ENCODE data around the gene DLG3. TPM values are rescaled to one million over a fixed set of nuclear protein-coding genes. Genes with fewer than 3 reads are reported as not detected.

Gene DLG3
- total RNA-seq, 1 experiment from 2014 or later, result 41.7 TPM

DNA sequence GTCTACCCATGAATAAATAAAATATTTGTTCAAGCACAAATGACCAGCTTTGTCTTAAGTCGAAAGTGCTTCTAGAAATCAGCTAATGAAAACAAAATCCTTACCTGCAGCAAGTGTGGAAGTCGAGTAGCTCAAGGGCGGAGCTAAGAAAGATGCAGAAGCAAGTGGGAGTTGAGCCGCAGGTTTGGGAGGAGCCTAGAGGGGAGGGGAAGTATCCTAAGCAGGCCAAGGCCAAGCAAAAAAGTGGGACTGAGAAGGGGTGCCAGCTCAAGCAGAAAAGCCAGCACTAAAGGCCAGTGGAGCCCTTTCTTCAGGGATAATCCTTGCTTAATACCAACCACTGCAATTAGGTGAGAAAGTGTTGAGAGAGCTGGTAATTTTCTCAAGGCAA, 60.8 kb downstream of the DLG3 start:
- Mint-ChIP-seq H3K4me1 (peaks cover 35% of the 10 kb centered on the region), H3K4me3 (no peak overlapping the region), H3K27ac (no peak overlapping the region), H3K36me3 (peaks cover 16% of the 10 kb centered on the region), H3K9me3 (no peaks in the 10 kb centered on the region), H3K27me3 (ENCODE audit: low read depth) (no peaks in the 10 kb centered on the region; the same call in 1 of the 2 replicates)
- ATAC-seq, result peak; percentile 62
- ChIA-PET CTCF (interaction anchor here (0.9 to 2.1 kb wide), 4 partner anchors 28 to 159 kb away, joined by 3 to 13 read pairs (median 4); no protein-coding TSS in a partner anchor), POLR2A (no interaction called here)
- TF ChIP-seq, protein P1, sequence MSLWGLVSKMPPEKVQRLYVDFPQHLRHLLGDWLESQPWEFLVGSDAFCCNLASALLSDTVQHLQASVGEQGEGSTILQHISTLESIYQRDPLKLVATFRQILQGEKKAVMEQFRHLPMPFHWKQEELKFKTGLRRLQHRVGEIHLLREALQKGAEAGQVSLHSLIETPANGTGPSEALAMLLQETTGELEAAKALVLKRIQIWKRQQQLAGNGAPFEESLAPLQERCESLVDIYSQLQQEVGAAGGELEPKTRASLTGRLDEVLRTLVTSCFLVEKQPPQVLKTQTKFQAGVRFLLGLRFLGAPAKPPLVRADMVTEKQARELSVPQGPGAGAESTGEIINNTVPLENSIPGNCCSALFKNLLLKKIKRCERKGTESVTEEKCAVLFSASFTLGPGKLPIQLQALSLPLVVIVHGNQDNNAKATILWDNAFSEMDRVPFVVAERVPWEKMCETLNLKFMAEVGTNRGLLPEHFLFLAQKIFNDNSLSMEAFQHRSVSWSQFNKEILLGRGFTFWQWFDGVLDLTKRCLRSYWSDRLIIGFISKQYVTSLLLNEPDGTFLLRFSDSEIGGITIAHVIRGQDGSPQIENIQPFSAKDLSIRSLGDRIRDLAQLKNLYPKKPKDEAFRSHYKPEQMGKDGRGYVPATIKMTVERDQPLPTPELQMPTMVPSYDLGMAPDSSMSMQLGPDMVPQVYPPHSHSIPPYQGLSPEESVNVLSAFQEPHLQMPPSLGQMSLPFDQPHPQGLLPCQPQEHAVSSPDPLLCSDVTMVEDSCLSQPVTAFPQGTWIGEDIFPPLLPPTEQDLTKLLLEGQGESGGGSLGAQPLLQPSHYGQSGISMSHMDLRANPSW (CRISPR knock-in tag; conservative IDR thresholded peaks at IDR 0.05; ENCODE audit: low read depth), result no peak
- TF ChIP-seq TEAD4 (CRISPR knock-in tag; IDR thresholded peaks at IDR 0.05), result no peak
- TF ChIP-seq SOX15 (CRISPR knock-in tag; IDR thresholded peaks at IDR 0.05), result no peak
- TF ChIP-seq, protein P2, sequence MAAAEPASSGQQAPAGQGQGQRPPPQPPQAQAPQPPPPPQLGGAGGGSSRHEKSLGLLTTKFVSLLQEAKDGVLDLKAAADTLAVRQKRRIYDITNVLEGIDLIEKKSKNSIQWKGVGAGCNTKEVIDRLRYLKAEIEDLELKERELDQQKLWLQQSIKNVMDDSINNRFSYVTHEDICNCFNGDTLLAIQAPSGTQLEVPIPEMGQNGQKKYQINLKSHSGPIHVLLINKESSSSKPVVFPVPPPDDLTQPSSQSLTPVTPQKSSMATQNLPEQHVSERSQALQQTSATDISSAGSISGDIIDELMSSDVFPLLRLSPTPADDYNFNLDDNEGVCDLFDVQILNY (CRISPR knock-in tag; IDR thresholded peaks at IDR 0.05), result no peak
- TF ChIP-seq ATF1 (CRISPR knock-in tag; IDR thresholded peaks at IDR 0.05), result no peak
- TF ChIP-seq, protein P3, sequence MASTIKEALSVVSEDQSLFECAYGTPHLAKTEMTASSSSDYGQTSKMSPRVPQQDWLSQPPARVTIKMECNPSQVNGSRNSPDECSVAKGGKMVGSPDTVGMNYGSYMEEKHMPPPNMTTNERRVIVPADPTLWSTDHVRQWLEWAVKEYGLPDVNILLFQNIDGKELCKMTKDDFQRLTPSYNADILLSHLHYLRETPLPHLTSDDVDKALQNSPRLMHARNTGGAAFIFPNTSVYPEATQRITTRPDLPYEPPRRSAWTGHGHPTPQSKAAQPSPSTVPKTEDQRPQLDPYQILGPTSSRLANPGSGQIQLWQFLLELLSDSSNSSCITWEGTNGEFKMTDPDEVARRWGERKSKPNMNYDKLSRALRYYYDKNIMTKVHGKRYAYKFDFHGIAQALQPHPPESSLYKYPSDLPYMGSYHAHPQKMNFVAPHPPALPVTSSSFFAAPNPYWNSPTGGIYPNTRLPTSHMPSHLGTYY (CRISPR knock-in tag; IDR thresholded peaks at IDR 0.05), result no peak
- TF ChIP-seq CREB1 (CRISPR knock-in tag; IDR thresholded peaks at IDR 0.05), result no peak
- no peak for DNase-seq (ENCODE audit: low spot score)

DNA sequence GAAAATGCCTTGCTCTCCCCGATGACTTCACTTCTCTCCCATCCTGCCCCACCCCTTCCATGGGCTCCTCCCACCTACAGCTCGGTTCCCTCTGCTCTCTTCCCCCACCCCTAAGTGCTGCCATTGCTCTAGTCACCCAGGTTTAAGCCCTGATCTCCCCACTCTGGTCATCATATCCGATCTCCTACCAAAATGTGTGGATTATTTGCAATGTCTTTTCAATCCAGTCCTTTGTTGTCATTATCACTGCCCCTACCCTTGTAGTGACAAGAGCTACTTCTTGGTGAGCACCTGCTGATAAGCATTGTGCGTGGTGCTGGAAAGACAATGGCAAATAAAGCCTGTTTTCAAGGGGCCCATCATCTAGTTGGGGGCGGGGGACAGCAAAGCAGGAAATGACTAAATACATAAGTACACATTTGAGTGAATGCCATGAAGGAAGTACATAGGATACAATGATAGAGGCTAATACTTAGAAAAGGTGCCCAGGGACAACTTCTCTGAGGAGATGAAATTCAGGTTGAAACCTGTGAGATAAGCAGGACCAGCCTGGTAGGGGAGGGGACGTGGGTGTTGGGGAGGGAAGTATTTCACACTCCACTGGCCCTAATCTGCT, 63.8 kb downstream of the DLG3 start:
- peaks cover 35% of the 10 kb centered on the region for H3K4me1 Mint-ChIP-seq
- TF ChIP-seq JAZF1 (CRISPR knock-in tag; IDR thresholded peaks at IDR 0.05) (no peak), CBFB (CRISPR knock-in tag; IDR thresholded peaks at IDR 0.05; ENCODE audit: low read depth) (no peak), MXD4 (CRISPR knock-in tag; IDR thresholded peaks at IDR 0.05; ENCODE audit: borderline replicate concordance) (no peak), ZNF416 (CRISPR knock-in tag; IDR thresholded peaks at IDR 0.05) (no peak), ZNF317 (CRISPR knock-in tag; IDR thresholded peaks at IDR 0.05; ENCODE audit: borderline replicate concordance, low read depth) (no peak), NFATC4 (CRISPR knock-in tag; IDR thresholded peaks at IDR 0.05) (no peak), SMAD3 (CRISPR knock-in tag; IDR thresholded peaks at IDR 0.05; ENCODE audit: borderline replicate concordance) (no peak)
- TF ChIP-seq, protein P4, sequence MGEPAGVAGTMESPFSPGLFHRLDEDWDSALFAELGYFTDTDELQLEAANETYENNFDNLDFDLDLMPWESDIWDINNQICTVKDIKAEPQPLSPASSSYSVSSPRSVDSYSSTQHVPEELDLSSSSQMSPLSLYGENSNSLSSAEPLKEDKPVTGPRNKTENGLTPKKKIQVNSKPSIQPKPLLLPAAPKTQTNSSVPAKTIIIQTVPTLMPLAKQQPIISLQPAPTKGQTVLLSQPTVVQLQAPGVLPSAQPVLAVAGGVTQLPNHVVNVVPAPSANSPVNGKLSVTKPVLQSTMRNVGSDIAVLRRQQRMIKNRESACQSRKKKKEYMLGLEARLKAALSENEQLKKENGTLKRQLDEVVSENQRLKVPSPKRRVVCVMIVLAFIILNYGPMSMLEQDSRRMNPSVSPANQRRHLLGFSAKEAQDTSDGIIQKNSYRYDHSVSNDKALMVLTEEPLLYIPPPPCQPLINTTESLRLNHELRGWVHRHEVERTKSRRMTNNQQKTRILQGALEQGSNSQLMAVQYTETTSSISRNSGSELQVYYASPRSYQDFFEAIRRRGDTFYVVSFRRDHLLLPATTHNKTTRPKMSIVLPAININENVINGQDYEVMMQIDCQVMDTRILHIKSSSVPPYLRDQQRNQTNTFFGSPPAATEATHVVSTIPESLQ (CRISPR knock-in tag; IDR thresholded peaks at IDR 0.05), result no peak
- H3K4me3 Mint-ChIP-seq, result no peak overlapping the region
- ChIA-PET CTCF (interaction anchor here (2.1 kb wide), 1 partner anchor 156 kb away, joined by 5 read pairs; no protein-coding TSS in a partner anchor), POLR2A (no interaction called here)
- DNase-seq (ENCODE audit: low spot score) (no peak), ATAC-seq (peak; percentile 63)
- no peaks in the 10 kb centered on the region; the same call in 1 of the 2 replicates for H3K27me3 Mint-ChIP-seq (ENCODE audit: low read depth)
- no peaks in the 10 kb centered on the region for H3K9me3 Mint-ChIP-seq
- no peak overlapping the region for H3K27ac Mint-ChIP-seq
- no peaks in the 10 kb centered on the region for H3K36me3 Mint-ChIP-seq

DNA sequence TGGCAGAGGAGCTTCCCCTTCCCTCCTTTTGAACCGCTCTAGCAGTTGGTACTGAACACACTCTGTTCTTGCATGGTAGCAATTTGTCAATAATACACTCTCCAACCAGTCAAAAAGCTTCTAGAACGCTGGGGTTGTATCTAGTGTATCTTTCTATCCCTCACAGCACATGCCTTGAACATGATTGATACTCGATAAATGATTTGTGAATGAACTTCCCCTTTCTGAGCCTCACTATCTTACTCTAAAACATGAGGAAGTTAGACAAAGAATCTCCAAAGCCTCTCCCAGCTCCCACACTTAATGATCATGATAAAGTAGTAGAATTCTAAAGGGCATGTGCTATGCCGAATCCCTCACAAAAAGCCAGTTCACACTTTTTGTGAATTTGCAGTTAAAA, 64.4 kb downstream of the DLG3 start:
- CTCF ChIA-PET, result no interaction called here
- ATAC-seq (no peak), DNase-seq (ENCODE audit: low spot score) (no peak)
- POLR2A ChIA-PET, result interaction anchor here (0.6 to 0.7 kb wide), 2 partner anchors 219 to 235 kb away, joined by 3 to 6 read pairs; partner anchors contain the start of genes KIF4A and PDZD11
- Mint-ChIP-seq H3K4me3 (no peak overlapping the region), H3K4me1 (peaks cover 35% of the 10 kb centered on the region), H3K27ac (no peak overlapping the region), H3K9me3 (no peaks in the 10 kb centered on the region), H3K36me3 (no peaks in the 10 kb centered on the region), H3K27me3 (ENCODE audit: low read depth) (no peaks in the 10 kb centered on the region; the same call in 1 of the 2 replicates)
- TF ChIP-seq ZNF219 (CRISPR knock-in tag; IDR thresholded peaks at IDR 0.05; ENCODE audit: borderline replicate concordance) (no peak), HMGA2 (CRISPR knock-in tag; IDR thresholded peaks at IDR 0.05) (no peak), SP1 (CRISPR knock-in tag; conservative IDR thresholded peaks at IDR 0.05) (no peak), FOXJ3 (CRISPR knock-in tag; IDR thresholded peaks at IDR 0.05; ENCODE audit: borderline replicate concordance) (no peak), SOX15 (CRISPR knock-in tag; IDR thresholded peaks at IDR 0.05) (no peak), ZNF423 (CRISPR knock-in tag; IDR thresholded peaks at IDR 0.05) (no peak)
- TF ChIP-seq, protein P5, sequence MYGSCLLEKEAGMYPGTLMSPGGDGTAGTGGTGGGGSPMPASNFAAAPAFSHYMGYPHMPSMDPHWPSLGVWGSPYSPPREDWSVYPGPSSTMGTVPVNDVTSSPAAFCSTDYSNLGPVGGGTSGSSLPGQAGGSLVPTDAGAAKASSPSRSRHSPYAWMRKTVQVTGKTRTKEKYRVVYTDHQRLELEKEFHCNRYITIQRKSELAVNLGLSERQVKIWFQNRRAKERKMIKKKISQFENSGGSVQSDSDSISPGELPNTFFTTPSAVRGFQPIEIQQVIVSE (CRISPR knock-in tag; IDR thresholded peaks at IDR 0.05; ENCODE audit: borderline replicate concordance), result no peak
- TF ChIP-seq, protein P6, sequence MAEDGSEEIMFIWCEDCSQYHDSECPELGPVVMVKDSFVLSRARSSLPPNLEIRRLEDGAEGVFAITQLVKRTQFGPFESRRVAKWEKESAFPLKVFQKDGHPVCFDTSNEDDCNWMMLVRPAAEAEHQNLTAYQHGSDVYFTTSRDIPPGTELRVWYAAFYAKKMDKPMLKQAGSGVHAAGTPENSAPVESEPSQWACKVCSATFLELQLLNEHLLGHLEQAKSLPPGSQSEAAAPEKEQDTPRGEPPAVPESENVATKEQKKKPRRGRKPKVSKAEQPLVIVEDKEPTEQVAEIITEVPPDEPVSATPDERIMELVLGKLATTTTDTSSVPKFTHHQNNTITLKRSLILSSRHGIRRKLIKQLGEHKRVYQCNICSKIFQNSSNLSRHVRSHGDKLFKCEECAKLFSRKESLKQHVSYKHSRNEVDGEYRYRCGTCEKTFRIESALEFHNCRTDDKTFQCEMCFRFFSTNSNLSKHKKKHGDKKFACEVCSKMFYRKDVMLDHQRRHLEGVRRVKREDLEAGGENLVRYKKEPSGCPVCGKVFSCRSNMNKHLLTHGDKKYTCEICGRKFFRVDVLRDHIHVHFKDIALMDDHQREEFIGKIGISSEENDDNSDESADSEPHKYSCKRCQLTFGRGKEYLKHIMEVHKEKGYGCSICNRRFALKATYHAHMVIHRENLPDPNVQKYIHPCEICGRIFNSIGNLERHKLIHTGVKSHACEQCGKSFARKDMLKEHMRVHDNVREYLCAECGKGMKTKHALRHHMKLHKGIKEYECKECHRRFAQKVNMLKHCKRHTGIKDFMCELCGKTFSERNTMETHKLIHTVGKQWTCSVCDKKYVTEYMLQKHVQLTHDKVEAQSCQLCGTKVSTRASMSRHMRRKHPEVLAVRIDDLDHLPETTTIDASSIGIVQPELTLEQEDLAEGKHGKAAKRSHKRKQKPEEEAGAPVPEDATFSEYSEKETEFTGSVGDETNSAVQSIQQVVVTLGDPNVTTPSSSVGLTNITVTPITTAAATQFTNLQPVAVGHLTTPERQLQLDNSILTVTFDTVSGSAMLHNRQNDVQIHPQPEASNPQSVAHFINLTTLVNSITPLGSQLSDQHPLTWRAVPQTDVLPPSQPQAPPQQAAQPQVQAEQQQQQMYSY (CRISPR knock-in tag; IDR thresholded peaks at IDR 0.05), result no peak

Data from WTC11 (cell line).